GM19099 (cell line): ENCODE results near the gene CACNA1H.

Experiments
- POLR2A ChIP-seq: IDR thresholded peaks from 3 replicates; pipeline ENCODE4 v1.6.1; 2011; ENCODE audit warnings: low read depth; ENCODE audit not compliant: insufficient read length; ENCODE audit errors: extremely low read depth

Gene CACNA1H

DNA sequence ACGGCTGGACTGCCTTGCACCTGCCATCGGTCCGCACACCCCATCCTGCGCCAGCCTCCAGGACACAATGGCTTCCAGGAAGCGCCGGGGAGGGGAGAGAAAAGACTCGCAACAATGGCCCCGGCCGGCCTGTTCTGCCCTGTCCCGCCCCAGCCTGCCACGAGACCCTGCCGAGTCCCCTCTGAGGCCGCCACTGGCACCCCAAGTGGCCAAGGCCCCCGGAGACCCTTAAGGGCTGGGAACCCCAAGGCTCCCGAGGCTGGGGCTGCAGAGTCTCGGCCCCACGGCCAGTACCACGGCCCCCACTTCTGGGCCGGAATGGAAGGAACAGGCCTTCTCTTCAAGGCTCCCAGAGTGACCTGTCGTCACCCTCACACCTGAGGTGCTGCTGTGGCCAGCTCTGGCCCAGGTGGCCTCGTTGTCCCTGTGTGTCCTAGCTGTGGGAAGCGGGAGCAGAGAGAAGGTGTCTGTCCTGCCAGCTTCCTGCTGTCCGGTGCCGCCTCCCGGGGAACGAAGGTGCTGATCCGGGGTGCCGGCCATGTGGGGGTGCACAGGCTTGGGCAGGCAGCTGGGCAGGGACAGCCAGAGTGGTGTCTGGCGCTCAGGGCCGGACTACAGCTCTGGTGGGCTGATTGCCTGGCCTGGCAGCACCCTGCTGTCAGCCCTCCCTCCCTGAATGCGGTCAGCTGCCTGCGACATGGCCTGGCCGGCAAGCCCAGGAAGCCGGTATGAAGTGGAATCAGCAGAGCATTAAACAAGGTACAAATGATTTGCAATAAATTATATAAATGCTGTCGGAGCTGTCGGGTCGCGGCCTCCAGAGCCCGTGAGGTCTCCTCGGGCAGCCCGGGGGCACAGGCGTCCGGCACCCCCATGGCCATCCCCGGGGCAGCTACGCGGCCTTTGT lies 8.2 kb upstream of the CACNA1H start:
- no peak for TF ChIP-seq POLR2A

DNA sequence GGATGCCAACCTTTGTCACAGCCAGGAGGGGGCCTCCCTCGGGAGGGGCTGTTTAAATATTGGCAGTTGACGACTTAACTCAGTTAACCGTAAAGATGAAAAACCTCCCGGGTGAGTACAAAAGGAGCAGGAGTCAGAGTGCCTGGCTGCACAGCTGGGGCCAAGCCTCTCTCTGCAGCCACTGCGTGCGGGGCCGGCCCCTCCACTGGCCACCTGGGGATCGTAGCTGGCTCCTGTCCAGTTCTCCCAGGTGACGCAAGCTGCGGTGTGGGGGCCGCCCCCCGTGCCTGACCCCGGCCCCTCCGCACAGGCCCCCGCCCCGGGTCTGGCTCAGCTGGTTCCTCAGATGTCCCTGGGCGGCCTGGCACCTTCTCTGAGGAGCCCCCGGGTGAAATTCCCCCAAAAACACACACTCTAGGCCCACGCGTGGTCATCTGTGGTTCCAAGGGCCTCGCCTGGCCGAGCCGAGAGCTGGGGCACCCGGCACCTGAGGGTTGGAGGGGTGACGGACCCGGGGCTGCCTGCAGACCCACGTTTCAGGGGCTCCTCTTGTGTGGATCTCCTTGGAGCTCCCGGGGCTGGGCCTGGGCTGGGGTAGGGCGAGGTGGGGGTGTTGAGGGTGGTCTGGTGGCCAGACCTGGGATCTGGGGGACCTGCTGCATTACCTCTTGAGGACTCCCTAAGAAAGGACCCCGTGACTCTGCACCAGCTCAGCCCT lies 7.4 kb upstream of the CACNA1H start:
- TF ChIP-seq POLR2A = no peak

DNA sequence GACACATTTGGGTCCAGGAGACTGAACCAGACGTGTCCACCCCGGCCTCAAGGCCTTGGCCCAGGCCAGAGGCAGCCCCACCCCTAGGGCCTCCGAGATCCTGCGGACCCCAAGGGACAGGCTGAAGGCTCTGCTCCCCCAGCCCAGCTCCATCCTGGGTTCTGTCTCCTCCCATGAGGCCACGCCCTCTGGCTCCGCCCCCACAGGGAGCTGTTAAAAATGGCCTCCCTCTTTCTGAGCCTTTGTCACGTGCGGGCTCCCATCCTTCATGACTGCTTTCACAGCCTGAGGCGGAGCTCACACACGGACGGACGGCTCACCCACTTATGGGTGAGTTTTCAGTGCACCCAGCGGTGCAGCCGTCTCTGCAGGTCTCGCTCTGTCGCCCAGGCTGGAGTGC lies 6.5 kb upstream of the CACNA1H start:
- TF ChIP-seq POLR2A = no peak

DNA sequence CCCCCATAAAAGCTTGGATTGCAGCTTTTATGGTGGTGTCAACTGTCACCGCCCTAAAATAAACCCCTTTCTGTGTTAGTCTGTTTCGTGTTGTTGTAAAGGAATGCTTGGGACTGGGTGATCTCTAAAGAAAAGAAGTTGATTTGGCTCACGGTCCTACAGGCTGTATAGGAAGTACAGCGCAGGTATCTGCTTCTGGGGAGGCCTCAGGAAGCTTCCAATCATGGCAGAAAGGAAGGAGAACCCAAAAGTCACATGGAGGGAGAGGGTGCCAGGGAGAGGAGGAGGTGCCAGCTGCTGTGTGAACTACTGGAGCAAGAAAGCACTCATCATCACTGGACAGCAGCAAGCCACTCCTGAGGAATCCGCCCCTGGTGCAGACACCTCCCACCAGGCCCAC lies 5.9 kb upstream of the CACNA1H start:
- no peak for TF ChIP-seq POLR2A

DNA sequence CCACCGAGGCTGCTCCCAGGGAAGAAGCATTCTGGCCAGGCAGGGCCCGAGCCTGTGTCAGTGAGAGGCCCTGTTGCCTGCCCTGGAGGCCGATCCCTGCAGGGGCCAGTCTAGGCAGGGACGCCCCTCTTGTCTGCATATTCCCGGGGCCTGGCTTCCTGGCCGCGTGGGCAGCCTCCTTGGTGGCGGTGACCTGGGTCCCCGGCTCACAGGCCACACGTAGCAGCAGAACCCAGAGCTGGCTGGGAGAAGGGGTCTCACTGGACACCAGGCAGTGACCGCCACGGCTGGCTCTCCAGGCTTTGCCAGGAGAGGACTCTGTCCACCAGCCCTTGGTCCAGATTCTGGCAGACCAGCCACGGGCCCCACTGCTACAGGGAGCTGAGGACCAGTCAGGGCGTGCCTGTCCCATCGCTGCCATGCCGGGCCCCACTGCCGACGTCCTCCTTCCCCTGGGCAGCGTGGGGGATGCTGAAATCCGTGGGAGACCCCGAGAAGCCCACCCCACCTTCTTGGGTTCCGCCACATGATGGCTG lies 3.7 kb upstream of the CACNA1H start:
- no peak for TF ChIP-seq POLR2A

DNA sequence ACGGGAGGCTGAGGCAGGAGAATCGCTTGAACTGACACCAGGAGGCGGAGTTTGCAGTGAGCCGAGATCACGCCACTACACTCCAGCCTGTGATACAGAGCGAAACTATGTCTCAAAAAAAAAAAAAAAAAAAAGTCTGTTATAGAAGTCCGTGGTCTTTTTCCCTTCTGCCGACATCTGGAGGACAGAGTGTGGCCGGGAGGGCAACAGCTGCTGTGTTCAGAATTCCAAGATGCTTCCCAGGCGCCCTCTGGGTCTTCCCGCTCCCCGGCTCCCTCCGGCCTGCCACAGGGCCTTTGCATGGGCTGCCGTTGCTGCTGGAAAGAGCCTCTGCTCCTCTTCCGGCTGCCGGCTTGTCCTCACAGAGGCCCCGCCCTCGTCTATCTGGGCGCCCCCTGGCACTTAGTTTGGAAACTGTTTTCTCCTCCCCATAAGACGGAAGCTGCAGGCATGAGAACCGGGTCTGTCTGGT lies 2.4 kb upstream of the CACNA1H start:
- no peak for TF ChIP-seq POLR2A

DNA sequence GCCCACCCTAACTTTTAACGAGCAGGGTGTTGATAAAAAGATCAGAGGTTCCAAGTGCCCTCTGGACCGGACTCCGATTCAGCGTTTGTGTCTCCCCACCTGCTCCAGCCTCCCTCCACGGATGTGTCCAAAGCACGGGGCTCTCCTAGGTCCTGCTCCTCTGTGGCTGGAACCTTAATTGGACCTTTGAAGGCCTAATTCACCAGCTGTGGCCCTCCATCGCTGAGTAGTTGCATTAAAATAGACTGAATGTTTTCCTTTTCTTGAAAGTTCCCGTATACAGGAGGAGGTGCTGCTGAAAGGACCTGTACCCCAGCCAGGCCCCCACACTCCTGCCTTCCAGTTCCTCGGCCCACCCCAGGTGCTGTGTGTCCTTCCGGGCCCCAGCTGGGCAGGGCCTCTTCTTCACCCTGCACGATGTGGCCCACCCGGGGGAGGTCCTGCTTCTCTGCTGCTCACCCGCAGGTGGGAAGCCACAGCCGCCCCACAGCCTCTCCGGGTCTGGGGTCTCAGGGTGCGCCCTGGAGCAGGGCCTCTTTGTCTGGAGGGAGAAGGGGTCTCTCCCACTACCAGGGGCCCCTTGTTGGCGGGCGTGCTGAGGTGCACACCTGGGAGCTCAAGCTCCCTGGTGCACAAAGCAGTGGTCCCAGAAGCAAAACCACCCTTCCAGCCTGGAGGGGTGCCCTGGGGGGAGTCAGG lies 1.3 kb upstream of the CACNA1H start:
- TF ChIP-seq POLR2A = no peak

DNA sequence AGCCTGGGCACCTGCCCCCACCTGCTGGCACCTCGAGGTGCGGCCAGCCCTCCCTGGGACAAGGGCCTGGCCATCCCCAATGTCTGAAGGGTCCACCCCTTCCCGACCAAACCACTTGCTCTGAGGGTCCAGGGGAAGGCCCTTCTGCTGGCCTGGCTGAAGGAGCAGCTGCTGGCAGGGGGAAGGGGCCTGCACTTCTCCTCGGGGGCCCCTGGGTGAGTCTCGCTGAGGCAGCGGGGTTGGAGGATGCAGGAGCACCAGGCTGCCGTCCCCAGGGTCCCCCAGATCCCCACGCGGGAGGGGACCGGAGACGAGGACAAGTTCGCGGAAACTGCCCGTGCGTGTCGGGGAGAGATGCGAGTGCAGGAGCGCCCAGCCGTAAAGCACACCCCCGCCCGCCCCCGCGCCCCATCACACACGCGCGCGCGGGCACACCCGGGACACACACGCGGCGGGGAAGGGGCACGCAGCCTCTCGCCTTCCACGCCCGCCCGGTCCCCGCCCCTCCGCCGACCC lies 725 bp upstream of the CACNA1H start:
- TF ChIP-seq POLR2A = no peak

DNA sequence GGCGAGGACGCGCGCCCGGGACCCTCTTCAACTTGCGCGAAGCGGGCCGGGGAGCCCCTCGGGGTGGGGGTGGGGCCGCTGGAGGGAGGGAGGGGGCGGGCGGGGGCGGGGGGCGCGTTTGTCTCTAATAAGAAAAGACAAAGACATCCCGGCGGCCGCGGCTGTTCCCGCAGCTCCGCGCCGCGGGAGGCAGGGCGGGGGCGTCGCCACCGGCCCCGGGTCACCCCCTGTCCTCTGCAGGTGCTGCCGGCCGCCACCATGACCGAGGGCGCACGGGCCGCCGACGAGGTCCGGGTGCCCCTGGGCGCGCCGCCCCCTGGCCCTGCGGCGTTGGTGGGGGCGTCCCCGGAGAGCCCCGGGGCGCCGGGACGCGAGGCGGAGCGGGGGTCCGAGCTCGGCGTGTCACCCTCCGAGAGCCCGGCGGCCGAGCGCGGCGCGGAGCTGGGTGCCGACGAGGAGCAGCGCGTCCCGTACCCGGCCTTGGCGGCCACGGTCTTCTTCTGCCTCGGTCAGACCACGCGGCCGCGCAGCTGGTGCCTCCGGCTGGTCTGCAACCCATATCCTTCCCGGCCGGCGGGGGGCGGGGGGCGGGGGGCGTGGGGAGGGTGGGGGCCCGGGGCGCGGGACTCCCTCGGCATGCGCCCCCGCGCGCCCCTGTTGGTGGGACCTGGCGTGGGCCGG lies 714 bp downstream of the CACNA1H start:
- no peak for TF ChIP-seq POLR2A

DNA sequence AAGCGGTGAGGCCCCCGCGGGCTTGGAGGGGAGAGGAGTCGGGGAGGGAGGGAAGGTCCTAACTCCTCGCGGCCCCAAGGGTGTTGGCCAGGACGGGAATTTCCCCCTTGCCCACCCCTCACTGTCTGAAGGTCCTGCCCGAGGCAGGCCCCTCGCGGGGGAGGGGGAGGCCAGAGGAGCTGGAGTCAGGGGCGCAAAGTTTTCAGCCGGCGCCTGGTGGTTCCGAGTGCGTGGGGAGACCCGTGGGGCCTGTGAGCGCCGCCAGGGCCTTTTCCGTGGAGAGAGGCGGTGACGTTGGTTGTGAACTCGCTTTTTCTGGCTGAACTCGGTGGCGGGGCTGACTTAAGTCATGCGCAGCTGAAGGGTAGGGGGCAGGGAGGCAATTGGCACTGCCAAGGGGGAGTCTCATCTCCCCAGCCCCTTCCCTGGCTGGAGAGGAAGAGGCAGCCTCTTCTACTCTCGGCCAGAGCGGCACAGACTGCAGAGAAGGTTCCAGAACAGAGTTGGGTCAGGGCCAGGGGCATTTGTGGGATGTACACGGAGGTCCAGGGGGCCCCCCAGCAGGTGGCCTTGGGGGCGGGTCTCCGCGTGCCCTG lies 1.5 kb downstream of the CACNA1H start:
- TF ChIP-seq POLR2A = no peak

DNA sequence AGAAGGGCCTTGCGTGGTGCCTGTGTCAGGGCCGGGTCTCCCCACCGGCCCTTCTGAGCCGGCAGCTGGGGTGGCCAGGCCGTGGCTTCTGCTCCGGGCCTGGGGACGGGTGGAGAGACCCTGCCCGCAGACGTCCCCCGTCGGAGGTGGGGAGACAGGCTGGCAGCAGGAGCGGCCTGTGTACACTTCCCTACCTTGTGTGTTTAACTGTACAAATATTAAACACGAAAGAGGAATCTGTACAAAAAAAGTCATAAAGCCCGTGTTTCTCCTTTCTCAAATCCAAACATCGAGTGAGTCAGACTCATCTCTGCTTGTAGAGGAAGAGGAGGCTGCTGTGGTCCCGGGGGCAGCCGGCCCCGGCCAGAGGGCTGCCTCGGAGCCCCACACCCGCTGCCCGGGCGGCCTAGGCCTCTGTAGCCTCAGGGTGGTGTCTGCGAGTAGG lies 2.0 kb downstream of the CACNA1H start:
- TF ChIP-seq POLR2A = no peak

DNA sequence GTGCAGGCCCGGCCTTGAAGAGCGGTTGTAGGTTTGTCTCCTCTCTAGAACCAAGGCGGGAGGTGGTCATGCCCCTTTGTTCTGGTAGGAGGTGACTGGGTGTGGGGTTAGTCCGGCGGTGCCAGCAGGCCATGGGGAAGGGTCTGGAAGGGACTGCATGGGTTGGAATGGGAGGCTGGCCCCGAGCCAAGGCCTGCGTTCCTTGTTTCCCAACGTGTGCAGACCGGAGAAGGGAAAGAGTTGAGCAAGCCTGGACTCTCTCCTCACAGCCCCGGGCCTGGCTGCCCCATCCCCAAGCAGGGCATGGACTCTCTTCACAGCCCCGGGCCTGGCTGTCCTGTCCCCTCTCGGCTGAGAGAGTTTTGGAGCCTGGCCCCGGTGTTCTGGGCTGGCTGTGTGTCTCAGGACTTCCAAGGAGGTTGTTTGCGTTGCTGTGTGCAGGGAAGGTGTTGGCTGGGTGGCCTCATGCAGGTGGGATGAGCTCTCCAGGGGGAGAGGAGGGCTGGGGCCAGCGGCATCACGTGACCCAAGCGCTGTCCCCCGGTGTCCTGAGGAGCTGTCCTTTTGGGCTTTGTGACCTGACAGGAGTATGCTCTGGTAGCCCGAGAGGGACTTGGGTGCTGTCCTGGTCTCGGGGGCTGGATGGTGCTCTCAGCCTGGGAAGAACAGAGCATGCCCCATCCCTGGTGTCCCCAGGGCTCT lies 2.6 kb downstream of the CACNA1H start:
- no peak for TF ChIP-seq POLR2A
